Breast epithelium (tissue), 4 donors: ENCODE measurements around the gene CREB3L4. TPM values are rescaled to one million over a fixed set of nuclear protein-coding genes. Genes with fewer than 3 reads are reported as not detected.
"Not testable (repeated sequence)": the region's sequence is repeated elsewhere in the genome, so short reads cannot be mapped to it uniquely, and the experiment has no call there.

Experiments
- DNase-seq, 2 donors: peaks; one replicate each; pipeline ENCODE4 v3.0.0-alpha.2; 2019; ENCODE audit warnings: low spot score in 2 of 2
- H3K27ac ChIP-seq, 2 donors: fragments of 200-600 bp; sonication (generic) in 1 of 2; one replicate each; pipeline ENCODE4 v1.5.1; 2016 to 2019; ENCODE audit warnings: mild to moderate bottlenecking in 1 of 2
- H3K27me3 ChIP-seq, 2 donors: fragments of 200-600 bp; sonication (generic) in 1 of 2; one replicate each; pipeline versions ENCODE4 v1.5.1 to v1.6.0; 2017 to 2019; ENCODE audit warnings: control low read depth in 1 of 2, mild to moderate bottlenecking in 1 of 2
- H3K36me3 ChIP-seq: fragments of 200-600 bp; one replicate; pipeline ENCODE4 v1.5.1; 2019
- H3K4me1 ChIP-seq, 2 donors: fragments of 200-600 bp; sonication (generic); one replicate each; pipeline ENCODE4 v1.5.1; 2016 to 2019; ENCODE audit warnings: control low read depth in 1 of 2
- H3K4me3 ChIP-seq, 3 donors: fragments of 200-600 bp; sonication (generic); 1 replicate in 2 of 3; 2 replicates in 1 of 3; pipeline ENCODE4 v1.5.1; 2016 to 2019; ENCODE audit warnings: mild to moderate bottlenecking in 3 of 3, moderate library complexity in 2 of 3
- H3K9me3 ChIP-seq, 2 donors: fragments of 200-600 bp; sonication (generic) in 1 of 2; one replicate each; pipeline ENCODE4 v1.5.1; 2016 to 2019; ENCODE audit warnings: control low read depth in 1 of 2
- CTCF ChIP-seq, 3 donors: fragments of 450-650 bp; IDR thresholded peaks; one replicate each; pipeline ENCODE4 v1.5.1; 2016 to 2017; ENCODE audit warnings: antibody characterized with exemption in 3 of 3, mild to moderate bottlenecking in 3 of 3, moderate library complexity in 3 of 3
- POLR2A ChIP-seq: fragments of 450-650 bp; IDR thresholded peaks from one replicate; pipeline ENCODE4 v1.6.1; 2016; ENCODE audit warnings: antibody characterized with exemption, mild to moderate bottlenecking, moderate library complexity
- POLR2AphosphoS5 ChIP-seq, 3 donors: sonication (generic); formaldehyde crosslinking; IDR thresholded peaks; one replicate each; pipeline ENCODE4 v1.6.1; 2017; ENCODE audit warnings: antibody characterized with exemption in 3 of 3
- intact Hi-C: fragments of 100-400 bp; cut with DNase I; formaldehyde crosslinking; loops from one replicate; pipeline ENCODE4 v1.15.1; 2023; ENCODE audit warnings: low total_unique reads
- total RNA-seq, 3 donors: library from RNA; depleted of rRNA; stranded (reverse); fragments of >200 nt; gene quantifications; one replicate each; pipeline ENCODE4 v1.1.0, GENCODE V29; 2016

The CREB3L4 gene
- total RNA-seq, 3 donors from 2014 or later, result 10.6 to 80.5 (median 65.2) TPM

GRCh38 chr1:153973525-153973924 lies 5.8 kb downstream of the CREB3L4 start:
- DNase-seq, result no peak
- H3K27me3 ChIP-seq, result no peaks in the 10 kb centered on the region
- intact Hi-C loops, result loop anchor here (10.0 kb wide), 1 partner anchor 179 kb away; no protein-coding TSS in a partner anchor
- TF ChIP-seq POLR2A, result no peak
- no peak for TF ChIP-seq CTCF (IDR thresholded peaks at IDR 0.05)
- no peak for TF ChIP-seq POLR2AphosphoS5 (IDR thresholded peaks at IDR 0.05)
- no peaks in the 10 kb centered on the region for H3K36me3 ChIP-seq
- H3K27ac ChIP-seq, result no peak overlapping the region
- H3K9me3 ChIP-seq, result no peaks in the 10 kb centered on the region
- no peak overlapping the region for H3K4me3 ChIP-seq
- H3K4me1 ChIP-seq, result peaks cover 5 to 8% of the 10 kb centered on the region in 2 donors

- Histone ChIP-seq H3K4me3 (peak overlapping the region; percentile 73 to 83 (median 81)), H3K27ac (peak overlapping the region; percentile 91 to 92), H3K27me3 (no peaks in the 10 kb centered on the region), H3K9me3 (no peaks in the 10 kb centered on the region), H3K4me1 (peaks cover 0 to 5% of the 10 kb centered on the region in 2 donors), H3K36me3 (no peaks in the 10 kb centered on the region)
- TF ChIP-seq CTCF (IDR thresholded peaks at IDR 0.05) (no peak), POLR2AphosphoS5 (IDR thresholded peaks at IDR 0.05) (no peak), POLR2A (no peak)
- DNase-seq, result no peak
- intact Hi-C loops, result loop anchor here (10.0 kb wide), 1 partner anchor 182 kb away; no protein-coding TSS in a partner anchor
These were observed 9.1 kb downstream of the CREB3L4 start for GRCh38 chr1:153976819-153977249.

- DNase-seq, result peak; percentile 83 to 85
- no peaks in the 10 kb centered on the region for H3K27me3 ChIP-seq
- peak within 1 kb of the TSS; percentile 91 to 92 for H3K27ac ChIP-seq
- peaks cover 0 to 5% of the 10 kb centered on the region in 2 donors for H3K4me1 ChIP-seq
- TF ChIP-seq POLR2AphosphoS5 (IDR thresholded peaks at IDR 0.05) (peak; percentile 72 to 91 (median 80)), POLR2A (peak; percentile 89), CTCF (IDR thresholded peaks at IDR 0.05) (no peak)
- H3K9me3 ChIP-seq, result no peaks in the 10 kb centered on the region
- peak within 1 kb of the TSS; percentile 73 to 83 (median 81) for H3K4me3 ChIP-seq
- no peaks in the 10 kb centered on the region for H3K36me3 ChIP-seq
- intact Hi-C loops, result loop anchor here (10.0 kb wide), 1 partner anchor 183 kb away; no protein-coding TSS in a partner anchor
These were observed 9.8 kb downstream of the CREB3L4 start, which contains the start of gene JTB for GRCh38 chr1:153977250-153978240. Gene JTB (minus strand): TSS chr1:153977674. CDS start chr1:153977252, 422 bp downstream.

GRCh38 chr1:153978274-153978909 lies 10.7 kb downstream of the CREB3L4 start:
- intact Hi-C loops, result loop anchor here (10.0 kb wide), 1 partner anchor 184 kb away; no protein-coding TSS in a partner anchor
- Histone ChIP-seq H3K9me3 (no peaks in the 10 kb centered on the region), H3K36me3 (no peaks in the 10 kb centered on the region)

GRCh38 chr1:153979091-153979490 lies 11.4 kb downstream of the CREB3L4 start:
- not testable (repeated sequence) for H3K27me3 ChIP-seq, DNase-seq, H3K4me3 ChIP-seq, H3K4me1 ChIP-seq, H3K27ac ChIP-seq, H3K9me3 ChIP-seq, H3K36me3 ChIP-seq
- intact Hi-C loops, result loop anchor here (10.0 kb wide), 1 partner anchor 184 kb away; no protein-coding TSS in a partner anchor

More at GRCh38 chr1:153978274-153978909, 10.7 kb downstream of the CREB3L4 start:
- DNase-seq, result no peak
- TF ChIP-seq CTCF (IDR thresholded peaks at IDR 0.05), result no peak
- TF ChIP-seq POLR2AphosphoS5 (IDR thresholded peaks at IDR 0.05), result no peak
- TF ChIP-seq POLR2A, result no peak
- Histone ChIP-seq H3K4me3 (peak overlapping the region; percentile 73 to 83 (median 81)), H3K27me3 (no peaks in the 10 kb centered on the region), H3K4me1 (peaks cover 0 to 5% of the 10 kb centered on the region in 2 donors), H3K27ac (peak overlapping the region; percentile 91 to 92)

GRCh38 chr1:153981735-153982134 lies 14.0 kb downstream of the CREB3L4 start:
- DNase-seq, H3K9me3 ChIP-seq, H3K27ac ChIP-seq, intact Hi-C loops, H3K4me3 ChIP-seq, H3K4me1 ChIP-seq, H3K36me3 ChIP-seq, H3K27me3 ChIP-seq: not testable (repeated sequence)
